ACHN (cell line): ENCODE data around the gene CAPN10.

Experiments used
- DNase-seq: peaks from one replicate; pipeline ENCODE4 v3.0.0-alpha.2; 2015
- in situ Hi-C: cut with HindIII; loops from 2 replicates; pipeline ENCODE4 v1.10.0; 2017; ENCODE audit warnings: low sequenced_read_pairs, low pct_ligation_motif_present, low pct_unique_long_range_greater_than_20kb

Gene CAPN10

DNA sequence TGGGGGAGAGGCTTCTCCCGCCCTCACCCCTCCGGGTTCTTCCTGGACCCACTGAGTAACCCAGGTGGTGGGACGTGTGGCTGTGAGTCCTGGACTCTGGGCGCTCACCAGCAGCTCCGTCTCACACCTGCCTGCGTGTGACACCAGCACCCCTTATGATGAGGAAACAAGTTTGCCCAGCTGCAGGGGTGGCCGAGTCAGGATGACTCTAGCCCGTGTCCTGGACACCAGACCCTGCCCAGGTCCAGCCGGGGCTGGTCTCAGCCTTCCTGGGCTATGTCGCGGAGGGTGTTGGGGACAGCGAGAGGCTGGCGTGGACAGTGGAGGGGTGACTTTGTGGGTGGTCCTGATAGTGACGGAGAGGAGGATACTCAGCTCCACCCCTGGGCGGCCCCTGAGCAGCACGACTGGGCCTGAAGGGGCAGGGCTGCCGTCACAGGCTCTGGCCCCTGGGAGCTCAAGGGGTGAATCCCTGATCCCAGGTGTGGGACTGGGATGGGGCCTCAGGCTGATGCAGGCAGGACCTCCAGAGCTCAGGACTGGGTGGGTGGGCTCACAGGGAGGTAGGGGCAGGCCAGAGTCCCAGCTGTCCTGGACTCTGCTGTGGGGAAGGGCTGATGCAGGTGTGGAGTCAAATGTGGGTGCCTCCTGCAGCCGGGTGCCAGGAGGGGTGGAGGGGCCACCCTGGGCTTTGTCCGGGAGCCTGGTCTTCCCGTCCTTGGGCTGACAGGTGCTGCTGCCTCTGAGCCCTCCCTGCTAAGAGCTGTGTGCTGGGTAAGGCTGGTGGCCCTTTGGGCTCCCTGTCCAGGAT lies 42.5 kb downstream of the CAPN10 start:
- no peak for DNase-seq
- in situ Hi-C loops, result no loop called here

DNA sequence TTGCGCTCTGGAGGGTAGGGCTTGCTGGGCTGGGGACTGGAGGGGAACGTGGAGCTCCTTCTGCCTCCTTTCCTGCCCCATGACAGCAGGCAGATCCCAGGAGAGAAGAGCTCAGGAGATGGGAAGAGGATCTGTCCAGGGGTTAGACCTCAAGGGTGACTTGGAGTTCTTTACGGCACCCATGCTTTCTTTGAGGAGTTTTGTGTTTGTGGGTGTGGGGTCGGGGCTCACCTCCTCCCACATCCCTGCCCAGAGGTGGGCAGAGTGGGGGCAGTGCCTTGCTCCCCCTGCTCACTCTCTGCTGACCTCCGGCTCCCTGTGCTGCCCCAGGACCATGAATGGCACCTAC lies 43.1 kb downstream of the CAPN10 start:
- no peak for DNase-seq
- in situ Hi-C loops, result no loop called here

GRCh38 chr2:240629968-240630770 lies 43.6 kb downstream of the CAPN10 start:
- in situ Hi-C loops, result no loop called here
- no peak for DNase-seq

- DNase-seq, result no peak
- in situ Hi-C loops, result no loop called here
These were observed 44.4 kb downstream of the CAPN10 start for GRCh38 chr2:240630771-240631547.

- in situ Hi-C loops, result no loop called here
- no peak for DNase-seq
These were observed 45.2 kb downstream of the CAPN10 start for GRCh38 chr2:240631548-240632305.

- DNase-seq, result no peak
- in situ Hi-C loops, result no loop called here
These were observed 45.8 kb downstream of the CAPN10 start for GRCh38 chr2:240632306-240632721.

DNA sequence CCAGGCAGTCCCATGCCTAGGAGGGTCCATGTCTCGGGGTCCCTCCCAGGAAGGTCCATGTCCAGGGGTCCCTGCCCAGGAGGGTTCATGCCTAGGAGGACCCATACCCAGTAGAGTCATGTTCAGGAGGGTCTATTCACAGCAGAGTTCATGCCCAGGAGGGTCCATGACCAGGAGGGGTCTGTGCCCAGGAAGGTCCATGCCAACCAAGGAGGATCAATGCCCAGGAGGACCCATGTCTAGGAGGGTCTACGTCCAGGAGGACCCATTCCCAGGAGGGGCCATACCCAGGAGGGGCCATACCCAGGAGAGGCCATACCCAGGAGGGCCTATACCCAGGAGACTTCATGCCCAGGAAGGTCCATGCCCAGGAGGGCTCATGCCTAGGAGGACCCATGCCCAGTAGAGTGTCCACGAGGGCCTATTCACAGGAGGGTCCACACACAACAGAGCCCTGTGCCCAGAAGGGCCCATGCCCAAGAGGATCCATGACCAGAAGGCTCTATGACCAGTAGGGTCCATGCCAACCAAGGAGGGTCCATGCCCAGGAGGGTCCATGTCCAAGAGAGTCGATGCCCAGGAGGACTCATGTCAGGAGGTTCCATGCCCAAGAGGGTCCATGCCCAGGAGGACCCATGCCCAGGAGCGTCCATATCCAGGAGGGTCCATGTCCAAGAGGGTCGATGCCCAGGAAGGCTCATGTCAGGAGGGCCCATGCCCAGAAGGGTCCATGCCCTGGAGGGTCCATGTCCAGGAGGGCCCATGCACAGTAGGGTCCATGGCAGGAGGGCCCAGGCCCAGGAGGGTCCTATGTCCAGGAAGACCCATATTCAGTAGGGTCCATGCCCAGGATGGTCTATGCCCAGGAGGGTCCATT lies 48.8 kb downstream of the CAPN10 start:
- in situ Hi-C loops, result no loop called here
- no peak for DNase-seq

- DNase-seq, result no peak
- in situ Hi-C loops, result no loop called here
These were observed 49.5 kb downstream of the CAPN10 start for GRCh38 chr2:240635998-240636547.

- in situ Hi-C loops, result no loop called here
- DNase-seq, result no peak
These were observed 50.1 kb downstream of the CAPN10 start for GRCh38 chr2:240636563-240637115.

DNA sequence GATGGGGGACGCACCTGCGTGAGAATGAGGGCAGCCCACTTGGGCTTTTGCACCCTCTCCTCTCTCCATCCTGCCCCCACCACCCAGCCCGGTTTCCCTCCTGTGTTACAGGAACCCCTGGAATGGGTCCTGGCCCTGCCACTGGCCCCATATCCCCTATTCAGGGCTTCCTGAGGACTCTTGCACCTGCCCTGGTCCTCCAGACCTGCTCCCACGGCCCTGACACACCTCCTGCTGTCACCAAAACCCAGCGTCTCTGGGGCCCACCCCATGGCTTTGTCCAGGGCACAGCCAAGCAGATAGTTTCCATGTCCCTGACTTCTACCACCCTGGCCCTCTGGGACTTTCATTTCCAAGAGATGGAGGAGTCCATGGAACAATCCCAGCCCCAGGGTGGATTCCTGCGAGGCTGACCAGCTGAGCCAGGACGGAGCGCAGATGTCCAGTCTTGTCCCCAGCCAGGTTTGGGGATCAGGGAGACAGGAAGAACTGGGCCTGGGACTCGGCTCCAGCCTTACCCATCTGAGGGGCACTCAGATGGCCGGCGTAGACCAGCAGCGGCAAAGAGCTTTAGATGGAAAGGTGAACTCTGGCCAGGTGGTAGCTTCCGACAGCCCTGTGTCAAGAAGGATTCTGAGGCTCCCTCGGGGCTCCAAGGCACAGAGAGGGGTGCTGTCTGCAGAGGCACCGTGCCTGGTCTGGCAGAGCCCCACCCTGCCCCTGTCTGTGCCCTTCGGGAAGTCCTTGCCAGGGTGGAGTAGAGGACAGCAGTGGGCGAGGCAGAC lies 50.8 kb downstream of the CAPN10 start:
- in situ Hi-C loops, result no loop called here
- no peak for DNase-seq

- in situ Hi-C loops, result no loop called here
- no peak for DNase-seq
These were observed 51.4 kb downstream of the CAPN10 start for GRCh38 chr2:240637901-240638345.

DNA sequence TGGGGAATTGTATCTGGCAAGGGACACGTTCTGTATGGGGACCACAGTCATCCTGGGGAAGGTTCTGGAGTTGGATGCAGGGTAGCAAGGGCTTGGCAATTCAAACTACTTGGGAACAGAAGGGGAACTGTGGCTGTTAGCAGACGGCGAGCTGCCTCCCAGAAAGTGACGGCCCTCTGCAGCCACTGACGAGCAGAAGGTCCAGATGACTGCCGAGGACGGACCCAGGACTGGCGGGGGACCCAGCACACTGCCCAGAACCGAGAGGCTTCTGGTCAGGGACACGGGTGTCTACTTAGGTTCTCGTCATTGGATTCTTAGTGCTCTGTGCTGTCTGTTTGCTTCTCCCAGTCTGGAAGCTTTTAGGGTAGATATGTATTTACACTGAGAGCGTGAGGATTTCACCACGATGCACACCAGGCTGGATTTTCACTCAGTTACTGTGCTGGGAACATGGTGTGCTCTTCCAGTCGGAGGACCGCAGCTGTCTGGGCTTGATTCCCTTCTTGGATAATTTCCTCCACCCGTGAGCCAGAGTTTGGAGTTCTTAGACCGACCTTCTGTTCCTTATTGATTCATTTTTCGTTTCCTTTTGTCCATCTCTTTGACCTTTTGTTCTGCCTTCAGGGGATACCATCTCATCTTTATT lies 52.1 kb downstream of the CAPN10 start:
- DNase-seq, result no peak
- in situ Hi-C loops, result no loop called here

DNA sequence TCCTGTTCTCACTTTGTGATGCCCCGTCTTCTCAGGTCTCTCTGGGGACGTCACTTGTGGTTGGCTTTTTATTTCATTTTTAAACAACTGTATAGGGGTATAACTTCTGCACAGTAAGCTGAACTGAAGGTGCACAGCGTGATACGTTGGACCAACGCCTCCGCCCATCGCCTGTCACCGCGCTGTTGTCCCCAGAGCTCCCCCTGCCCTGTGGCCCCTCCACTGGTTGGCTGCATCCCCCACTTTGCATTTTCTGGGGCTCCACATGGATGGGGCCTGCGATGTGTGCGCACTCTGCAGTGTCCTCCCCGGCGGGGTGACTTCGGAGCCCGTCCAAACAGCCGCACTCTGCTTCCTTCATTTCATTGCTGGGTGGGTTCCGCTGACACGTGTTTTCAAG lies 53.0 kb downstream of the CAPN10 start:
- in situ Hi-C loops, result no loop called here
- DNase-seq, result no peak

GRCh38 chr2:240640939-240641338 lies 54.4 kb downstream of the CAPN10 start:
- in situ Hi-C loops, result no loop called here
- peak; percentile 24 for DNase-seq

DNA sequence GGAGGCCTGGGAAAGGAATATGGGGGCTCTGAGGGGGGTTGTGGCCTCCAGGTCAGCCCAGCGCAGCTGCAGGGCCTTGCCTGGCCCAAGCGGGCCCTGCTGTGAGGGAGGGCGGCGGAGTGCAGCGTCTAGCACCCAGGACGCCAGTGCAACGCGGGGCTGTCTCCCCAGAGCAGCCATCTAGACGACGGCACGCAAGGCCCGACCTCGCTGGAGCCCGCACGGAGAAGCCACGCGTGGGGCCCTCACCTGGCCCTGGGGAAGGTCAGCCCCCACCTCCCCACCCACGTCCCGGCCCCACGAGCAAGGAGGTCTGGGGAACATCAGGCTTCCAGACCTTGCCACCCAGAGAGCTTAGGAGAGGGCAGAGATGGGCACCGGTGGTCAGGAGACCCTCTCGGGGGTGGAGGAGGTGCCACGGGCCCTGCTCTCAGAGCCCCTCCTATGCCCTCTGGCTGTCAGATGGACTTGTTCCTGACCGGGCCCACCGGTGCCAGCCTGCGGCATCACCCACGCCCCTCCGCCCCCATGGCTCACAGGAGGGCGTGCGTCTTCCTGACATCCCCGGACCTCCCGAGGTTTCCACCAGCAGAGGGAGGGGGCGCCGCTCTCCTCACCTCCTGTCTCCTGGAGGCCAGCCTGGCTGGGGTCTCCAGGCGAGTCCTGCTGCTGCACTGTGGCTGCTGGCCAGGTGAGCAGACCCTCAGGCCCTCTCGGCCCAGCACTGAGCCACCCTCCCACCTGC lies 55.7 kb downstream of the CAPN10 start:
- DNase-seq, result no peak
- in situ Hi-C loops, result no loop called here

- DNase-seq, result no peak
- in situ Hi-C loops, result no loop called here
These were observed 56.2 kb downstream of the CAPN10 start for GRCh38 chr2:240642806-240643092.
